GM18507 (cell line): ENCODE measurements around the gene KSR1.
"Not testable (repeated sequence)": the region's sequence is repeated elsewhere in the genome, so short reads cannot be mapped to it uniquely, and the experiment has no call there.

Experiments used
- DNase-seq: peaks from one replicate; pipeline ENCODE4 v3.0.0; 2011; ENCODE audit warnings: low read depth; ENCODE audit not compliant: insufficient read length; ENCODE audit errors: extremely low spot score
- FAIRE-seq: peaks from 2 replicates; lab custom pipeline; 2011; peaks lifted over from hg19 to GRCh38; lab: Jason Lieb, UNC

The KSR1 gene

DNA sequence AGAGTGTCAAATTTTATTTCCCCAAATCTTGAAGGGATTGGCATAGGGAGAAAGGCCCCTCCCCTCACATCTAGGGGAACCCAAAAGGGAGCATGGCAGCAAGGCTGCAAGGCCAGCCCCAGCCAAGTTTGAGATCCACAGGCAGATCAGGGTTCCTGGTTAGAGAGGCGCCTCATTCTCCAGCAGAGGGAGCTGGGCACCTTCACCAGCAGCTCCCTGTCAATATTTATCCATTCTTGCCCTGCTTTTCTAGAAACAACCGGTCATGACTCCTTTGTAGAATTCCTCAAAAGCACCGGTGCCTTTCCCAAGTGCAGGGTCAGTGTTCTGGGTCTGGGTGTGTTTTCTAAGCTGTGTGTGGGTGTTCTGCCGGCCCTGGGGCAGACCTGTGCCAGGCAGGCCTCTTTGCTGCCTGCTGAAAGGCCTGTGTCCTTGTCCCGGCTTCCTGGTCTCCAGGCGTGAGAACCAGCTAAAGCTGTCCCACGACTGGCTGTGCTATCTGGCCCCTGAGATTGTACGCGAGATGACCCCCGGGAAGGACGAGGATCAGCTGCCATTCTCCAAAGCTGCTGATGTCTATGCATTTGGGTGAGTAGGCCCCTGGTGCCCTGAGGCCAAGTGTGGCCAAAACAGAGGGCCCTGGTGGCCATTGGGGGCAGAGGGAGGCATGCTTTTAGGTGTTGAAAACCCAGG, 153.5 kb downstream of the KSR1 start:
- no peak for FAIRE-seq
- no peak for DNase-seq

DNA sequence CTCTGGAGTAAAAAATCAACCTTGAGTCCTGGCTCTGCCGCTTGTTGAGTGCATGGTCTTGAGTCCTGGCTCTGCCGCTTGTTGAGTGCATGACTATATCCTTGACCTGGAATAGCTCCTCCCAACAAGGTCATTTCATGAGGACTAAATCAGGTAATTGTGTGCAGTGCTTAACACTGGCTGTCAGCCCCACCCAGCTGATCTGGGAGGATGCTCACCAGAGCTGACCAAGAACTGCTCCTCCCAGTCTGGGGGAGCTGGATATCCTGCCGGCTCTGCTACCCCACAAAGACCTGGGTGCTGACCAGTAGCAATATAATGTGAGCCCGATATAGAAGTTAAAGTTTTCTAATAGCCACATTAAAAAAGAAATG, 154.0 kb downstream of the KSR1 start:
- FAIRE-seq (no peak), DNase-seq (no peak)

DNA sequence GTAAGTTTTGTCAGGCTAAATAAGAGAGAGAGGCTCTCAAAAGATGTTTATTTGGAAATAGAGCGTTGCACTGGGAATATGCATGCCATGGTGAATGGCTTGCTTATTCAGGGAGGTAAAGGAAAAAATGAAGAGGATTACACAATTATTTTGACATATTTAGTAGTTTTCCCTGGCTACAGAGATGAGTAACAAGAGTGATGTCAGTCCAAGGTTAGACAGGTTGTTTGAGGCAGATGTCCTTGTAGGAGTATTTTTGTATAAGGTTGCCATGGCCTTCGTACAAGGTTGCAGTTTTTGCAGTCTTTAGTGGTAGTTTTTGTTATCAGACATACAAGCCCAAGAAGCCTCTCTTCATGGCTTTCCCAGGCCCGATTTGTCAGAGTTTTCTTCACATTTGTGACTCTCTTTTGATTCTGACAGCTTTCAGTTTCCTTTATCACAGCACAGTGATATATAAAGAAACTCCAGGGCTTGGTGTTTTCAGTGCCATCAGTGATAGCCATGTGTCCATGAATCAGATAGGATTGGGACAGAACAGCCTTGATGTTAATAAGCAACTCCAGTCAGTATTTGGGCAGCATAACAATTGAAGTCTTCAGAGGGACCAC, 156.0 kb downstream of the KSR1 start:
- FAIRE-seq = no peak

DNA sequence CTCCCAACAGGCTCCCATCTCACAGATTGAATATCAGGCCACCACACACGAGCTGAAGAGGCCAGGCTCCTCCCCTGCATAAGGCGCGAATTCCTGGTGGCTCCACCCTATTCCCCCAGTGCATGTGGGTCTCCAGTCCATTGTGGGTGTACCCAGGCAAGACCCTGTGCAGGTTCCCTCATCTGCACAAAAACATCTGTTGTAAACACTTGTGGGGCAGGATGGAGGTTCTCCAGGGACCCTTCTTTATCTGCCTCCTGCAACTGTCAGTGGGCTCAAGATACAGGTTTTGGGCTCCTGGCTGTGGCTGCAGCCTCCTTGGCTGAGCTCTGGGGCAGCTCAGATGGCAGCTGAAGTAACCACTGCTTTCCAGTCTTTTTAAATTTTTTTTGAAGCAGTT, 157.2 kb downstream of the KSR1 start:
- no peak for FAIRE-seq
- DNase-seq = no peak

More for the DNA sequence above, 156.0 kb downstream of the KSR1 start:
- no peak for DNase-seq

DNA sequence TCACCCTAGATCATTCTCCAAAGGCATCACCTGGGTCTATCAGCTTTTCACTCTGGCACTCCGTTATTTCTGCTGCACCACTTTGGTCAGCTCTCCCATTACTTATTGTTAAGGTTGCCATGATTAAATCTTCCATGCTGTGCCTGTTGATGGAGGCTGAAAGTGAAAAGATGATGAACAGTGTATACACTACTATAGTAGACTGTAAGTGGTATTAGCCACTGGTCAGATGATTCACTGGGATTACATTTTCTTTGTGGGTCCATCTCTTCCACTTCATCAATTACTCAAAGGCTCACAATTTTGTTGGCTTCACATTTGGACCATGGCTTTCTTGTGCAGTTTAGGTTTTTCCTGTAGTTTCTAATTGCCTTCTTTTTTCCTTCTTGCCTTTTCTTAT, 158.9 kb downstream of the KSR1 start:
- no peak for DNase-seq
- FAIRE-seq = peak; percentile 12

DNA sequence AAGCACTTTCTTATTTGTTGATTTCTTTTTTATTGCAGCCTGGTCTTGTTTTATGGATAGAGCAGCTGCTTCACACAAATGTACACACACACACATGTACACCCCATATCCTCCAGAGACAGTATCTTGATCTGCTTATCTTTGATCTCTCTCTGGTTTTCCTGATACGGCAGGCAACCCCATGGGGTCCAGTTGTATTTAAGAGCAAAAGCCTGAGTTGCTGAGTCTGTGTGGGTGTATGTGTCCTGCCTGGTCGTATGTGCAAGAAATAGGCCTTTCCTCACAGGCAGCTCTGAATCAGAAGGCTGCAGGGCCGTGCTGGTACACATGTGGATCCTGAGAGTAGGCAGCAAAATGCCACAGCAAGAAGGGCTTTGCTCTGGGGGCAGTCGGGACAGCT, 160.2 kb downstream of the KSR1 start:
- FAIRE-seq (no peak), DNase-seq (no peak)

DNA sequence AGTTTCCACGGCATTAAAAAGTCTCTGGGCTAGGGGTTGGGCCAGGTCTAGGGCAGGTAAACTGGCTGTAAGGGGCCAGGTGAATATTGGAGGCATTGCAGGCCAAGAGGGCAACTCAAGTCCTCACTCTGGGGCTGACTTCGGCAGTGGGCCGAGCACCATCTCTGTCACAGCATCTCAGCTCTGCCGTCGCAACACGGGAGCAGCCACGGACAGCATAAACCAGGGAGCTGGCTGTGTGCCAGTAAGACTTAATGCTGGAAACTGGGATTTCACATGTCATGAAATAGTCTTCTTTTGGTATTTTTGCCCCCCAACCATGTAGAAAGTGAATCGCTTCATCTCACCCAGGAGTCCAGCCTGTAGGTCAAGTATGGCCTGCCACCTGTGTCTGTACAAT, 162.2 kb downstream of the KSR1 start:
- DNase-seq (no peak), FAIRE-seq (no peak)

DNA sequence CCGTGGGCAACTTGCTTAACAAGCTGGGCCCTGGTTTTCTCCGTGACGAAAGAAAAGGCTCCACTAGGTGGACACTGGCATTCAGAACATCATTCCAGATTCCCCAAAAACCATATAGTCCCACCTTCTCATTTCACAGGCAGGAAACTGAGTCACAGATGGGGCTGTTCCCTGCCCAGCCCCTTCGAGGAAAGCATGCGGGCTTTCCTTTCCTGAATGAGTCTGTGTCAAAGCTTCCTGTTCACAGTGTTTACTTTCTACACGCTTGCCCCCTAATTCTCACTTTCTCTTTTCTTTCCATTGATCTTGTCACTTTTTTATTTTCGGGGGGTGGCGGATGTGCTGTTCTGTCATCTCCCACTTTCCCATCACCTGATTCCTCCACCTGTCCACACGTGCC, 164.5 kb downstream of the KSR1 start:
- DNase-seq (no peak), FAIRE-seq (no peak)

DNA sequence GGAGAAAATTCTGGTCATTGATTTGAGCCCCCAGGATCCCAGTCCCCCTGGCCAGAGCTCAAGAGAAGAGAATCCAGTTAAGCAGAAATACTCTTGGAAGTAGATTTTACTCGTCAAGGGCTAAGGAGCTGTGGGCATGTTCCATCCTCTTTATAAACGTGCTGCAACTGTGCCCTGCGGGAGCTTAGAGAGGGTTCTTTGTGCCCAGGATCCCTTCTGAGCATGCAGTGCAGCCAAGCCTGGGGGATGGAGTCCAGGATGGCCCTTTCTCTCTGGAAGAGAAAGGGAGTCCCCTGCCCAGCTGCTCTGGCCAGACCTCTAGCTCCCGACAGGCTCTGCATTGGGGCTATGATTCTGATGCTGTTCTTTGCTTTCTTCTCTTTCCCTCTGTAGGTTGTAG, 165.3 kb downstream of the KSR1 start:
- DNase-seq (no peak), FAIRE-seq (no peak)

DNA sequence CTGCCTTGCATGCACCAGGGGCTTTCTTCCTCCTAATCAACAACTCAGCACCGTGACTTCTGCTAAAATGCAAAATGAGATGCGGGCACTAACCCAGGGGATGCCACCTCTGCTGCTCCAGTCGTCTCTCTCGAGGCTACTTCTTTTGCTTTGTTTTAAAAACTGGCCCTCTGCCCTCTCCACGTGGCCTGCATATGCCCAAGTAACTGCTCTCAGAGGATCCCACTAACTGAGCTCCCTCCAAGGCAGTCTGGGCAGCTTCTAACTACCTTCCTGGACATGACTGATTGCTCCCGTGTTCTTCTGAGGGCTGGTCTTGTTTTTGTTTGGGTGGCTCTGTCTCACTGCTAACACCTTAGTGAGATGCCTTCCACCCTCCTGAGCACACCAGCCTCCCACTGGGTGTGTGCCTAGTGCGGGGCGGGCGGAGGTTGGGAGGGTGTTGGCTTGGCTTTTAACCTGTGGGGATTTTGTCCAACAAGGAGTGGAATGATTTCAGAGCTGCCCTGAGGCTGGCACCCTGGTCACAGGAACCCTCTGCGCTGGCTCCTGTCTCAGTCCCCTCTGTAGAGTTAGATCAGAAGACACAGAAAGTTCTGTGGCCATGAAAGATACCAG, 165.8 kb downstream of the KSR1 start:
- FAIRE-seq = no peak
- no peak for DNase-seq

DNA sequence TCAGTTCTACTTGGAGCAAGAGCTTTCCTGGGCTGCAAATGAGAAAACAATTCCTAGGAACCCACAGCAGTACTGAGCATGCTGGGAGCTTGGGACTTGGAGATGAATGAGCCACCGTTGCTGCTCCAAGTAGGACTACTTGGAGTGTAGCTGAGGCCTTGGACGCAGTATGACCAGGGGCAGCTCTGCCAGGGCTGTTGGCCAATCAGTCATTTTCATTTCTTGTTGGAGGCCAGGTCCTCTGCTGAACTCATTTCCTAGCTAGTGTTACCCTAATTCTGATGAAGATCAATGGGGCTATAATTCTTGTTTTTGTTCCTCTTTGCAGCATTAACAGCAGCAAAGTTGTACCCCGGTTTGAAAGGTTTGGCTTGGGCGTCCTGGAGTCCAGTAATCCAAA, 166.7 kb downstream of the KSR1 start:
- FAIRE-seq (no peak), DNase-seq (no peak)

DNA sequence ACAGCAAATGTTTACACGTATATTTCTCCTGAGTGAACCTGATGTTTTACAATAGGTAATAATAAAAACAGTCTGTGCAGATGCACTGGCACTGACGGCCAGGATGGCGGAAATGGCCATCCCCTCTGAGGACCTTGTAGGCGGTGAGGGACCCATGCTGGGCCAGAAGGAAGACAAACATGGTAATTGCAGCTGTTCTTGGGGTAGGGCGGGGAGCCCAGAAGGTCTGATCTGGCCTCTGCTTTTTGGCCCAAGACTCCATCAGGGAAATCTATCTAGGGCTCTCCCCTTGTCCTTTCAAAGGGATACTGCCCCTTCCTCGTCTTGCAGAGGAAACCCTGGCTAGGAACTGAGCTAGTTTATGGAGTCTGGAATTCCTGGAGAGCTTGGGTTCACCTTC, 167.4 kb downstream of the KSR1 start:
- no peak for FAIRE-seq
- DNase-seq = no peak

DNA sequence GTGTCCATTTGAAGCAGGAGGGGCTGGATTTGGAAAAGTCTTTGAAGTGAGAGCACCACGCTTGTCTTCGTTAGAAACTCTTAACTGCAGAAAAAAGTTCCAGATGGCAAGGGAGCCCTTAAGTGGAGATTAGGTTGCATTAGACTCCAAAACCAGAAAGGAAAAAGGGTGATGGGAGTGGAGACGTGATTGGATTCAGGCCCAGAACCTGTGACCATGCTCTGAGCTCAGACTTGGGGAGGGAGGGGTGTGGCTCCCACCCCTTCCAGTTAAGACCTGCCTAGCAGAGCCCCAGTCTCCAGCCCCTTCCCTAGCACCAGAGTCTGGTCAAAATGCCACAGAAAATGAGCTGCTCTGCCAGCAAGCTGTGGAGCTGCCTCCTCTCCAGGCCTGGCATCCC, 168.3 kb downstream of the KSR1 start:
- DNase-seq = no peak
- FAIRE-seq = no peak

DNA sequence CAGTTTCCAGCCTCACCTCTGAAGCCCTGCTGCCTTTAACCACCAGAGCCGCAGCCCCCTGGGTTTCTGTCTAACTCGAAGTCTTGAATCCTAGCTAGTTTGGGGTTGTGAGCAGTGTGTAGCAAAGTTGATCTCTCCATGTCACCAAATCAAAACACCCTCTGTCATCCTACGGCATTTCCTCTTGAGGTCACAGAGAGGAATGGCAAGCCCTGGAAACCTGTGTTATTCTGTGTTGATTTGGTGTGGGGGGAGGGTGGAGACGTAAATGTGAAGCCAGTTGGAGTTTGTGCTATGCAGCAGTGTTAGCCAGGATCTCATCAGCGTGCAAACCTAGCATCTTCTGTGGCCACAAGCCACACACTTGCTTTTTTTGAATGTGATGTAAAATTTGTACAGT, 169.6 kb downstream of the KSR1 start:
- FAIRE-seq (no peak), DNase-seq (no peak)

DNA sequence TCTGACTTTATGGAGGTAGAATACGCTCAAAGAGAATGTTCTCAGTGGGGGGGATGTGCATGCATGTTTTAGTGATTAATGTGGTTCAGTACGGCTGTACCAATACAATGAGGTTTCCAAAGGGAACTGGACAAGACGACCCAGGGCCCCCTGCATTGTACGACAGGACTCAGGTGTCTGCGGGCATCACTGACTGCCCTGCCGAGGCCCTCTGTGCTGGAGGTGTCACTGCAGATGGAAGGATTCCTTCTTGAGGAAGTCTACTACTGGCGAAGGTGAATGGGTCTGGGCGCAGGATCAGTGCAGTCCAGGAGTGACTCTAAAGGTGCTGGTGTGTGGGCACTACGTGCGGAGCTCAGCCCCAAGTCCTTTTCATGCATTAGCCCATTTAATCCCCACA, 171.3 kb downstream of the KSR1 start:
- DNase-seq (no peak), FAIRE-seq (no peak)

DNA sequence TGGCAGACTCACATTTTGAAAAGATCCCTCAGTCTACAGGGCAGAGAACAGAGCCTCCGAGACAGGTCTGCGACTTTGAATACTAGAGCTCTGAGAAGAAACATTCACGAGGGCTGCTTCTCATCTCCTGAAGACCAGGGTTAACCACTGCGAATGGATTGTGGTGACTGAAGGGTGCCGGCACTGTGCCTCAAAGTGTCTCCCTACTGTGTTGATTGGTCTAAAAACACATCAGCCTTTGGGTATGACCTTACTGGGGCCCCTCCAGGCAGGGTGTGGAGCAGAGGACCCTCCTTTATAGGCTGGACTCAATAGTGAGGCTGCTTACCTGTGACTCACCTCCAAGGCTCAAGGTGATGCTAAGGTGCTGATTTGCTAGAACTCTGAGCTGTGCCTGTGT, 172.1 kb downstream of the KSR1 start:
- FAIRE-seq (no peak), DNase-seq (no peak)

DNA sequence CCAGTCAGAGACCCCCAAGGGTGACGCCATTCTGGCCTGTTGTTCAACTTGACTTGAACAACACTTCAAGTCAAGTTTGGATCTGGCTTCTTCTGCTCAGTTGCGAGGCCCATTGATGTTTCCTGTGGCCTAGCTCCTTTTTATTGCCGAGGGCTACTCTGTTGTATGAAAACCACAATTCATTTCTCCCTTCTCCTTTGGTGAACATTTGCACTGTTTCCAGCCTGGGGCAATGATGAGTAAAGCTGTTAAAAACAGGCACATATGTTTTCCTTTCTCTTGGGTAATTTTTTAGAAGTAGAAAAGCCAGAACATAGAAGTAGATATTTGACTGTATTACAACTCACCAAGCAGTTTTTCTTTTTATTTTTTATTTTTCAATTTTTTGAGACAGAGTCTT, 173.0 kb downstream of the KSR1 start:
- not testable (repeated sequence) for FAIRE-seq

DNA sequence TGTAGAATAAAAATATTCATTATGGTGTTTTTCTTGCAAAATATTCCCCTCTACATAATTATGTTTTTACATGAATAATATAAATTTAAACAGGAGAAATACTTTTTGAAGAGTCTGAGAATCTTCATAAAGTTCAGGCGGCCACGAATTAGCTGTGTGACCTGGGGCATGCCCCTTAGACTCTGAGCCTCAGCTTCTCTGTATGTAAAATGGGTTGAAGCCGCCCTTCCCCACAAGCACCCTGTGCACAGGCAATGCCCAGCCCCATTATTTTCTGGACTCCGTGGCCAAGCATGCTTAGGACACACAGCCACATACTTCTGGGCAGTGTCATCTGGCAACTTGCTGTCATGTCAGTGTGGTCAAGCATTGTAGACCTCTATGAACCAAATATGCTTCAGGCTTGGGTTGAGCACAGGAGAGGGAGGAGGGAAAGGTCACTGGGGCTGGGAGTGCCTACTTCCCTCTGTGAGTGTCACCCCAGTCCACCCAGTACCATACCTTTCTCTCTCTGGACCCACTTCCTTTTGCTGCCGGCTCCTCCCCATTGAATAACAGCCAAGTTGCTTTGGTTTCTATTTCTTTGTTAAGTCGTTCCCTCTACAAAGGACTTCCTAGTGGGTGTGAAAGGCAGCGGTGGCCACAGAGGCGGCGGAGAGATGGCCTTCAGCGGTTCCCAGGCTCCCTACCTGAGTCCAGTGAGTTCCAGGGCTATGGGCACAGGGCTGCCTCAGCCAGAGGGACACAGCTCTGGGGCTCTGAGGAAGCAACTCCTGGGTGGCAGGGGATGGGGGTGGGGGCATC, 174.6 kb downstream of the KSR1 start, which contains the start of gene LGALS9:
Gene LGALS9, plus strand, starts transcription at position 582 of the 804 bp plus-strand sequence. Its CDS starts 78 bp downstream, at position 660.
- DNase-seq = peak; percentile 44
- peak; percentile 89 for FAIRE-seq

More for the DNA sequence above, 173.0 kb downstream of the KSR1 start:
- not testable (repeated sequence) for DNase-seq

DNA sequence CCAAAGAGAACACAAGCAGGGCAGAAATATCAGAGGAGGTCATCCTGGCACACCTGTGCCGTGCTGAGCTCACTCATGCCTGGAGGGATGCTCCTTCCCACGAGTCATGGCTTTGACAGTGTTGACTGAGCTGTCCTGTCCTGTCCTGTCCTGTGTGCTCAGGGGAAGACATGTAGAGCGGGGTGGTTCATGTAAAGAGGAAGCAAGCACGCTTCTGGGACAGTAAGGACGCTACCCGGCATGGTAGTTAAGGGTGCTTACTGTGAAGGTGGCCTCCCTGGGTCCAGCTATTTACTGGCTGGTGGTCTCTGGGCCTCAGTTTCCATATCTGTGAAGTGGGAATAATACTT, 175.1 kb downstream of the KSR1 start:
- FAIRE-seq = no peak
- no peak for DNase-seq
